Measurements from ENCODE around the gene SLC9A4.

The SLC9A4 gene

DNA sequence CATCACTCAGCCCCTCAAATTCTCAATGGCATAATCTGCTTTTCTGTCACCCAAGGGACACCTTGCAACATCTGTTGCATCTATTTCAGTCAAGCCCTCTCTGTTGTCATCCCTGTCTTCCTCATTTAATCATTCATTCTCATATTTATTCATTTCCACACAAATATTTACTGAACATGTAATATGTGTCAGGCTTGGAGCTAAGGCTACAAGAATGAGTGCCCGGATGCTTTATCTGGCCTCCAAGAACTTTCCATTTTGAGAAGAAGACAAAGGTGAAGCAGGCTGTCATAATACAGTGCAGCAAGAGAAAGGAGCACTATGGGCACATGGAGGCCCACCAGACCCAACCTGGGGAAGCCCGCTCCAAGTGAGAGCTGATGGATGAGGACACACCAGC is 34.4 kb upstream of the SLC9A4 start:
- Mint-ChIP-seq H3K4me1 (peaks cover 45% of the 10 kb centered on the region), H3K9me3 (no peaks in the 10 kb centered on the region), H3K36me3 (ENCODE audit: low read depth) (peaks cover 16% of the 10 kb centered on the region), H3K27ac (no peak overlapping the region), H3K4me3 (no peak overlapping the region), H3K27me3 (no peaks in the 10 kb centered on the region)
- ATAC-seq: no peak
- DNase-seq: no peak

DNA sequence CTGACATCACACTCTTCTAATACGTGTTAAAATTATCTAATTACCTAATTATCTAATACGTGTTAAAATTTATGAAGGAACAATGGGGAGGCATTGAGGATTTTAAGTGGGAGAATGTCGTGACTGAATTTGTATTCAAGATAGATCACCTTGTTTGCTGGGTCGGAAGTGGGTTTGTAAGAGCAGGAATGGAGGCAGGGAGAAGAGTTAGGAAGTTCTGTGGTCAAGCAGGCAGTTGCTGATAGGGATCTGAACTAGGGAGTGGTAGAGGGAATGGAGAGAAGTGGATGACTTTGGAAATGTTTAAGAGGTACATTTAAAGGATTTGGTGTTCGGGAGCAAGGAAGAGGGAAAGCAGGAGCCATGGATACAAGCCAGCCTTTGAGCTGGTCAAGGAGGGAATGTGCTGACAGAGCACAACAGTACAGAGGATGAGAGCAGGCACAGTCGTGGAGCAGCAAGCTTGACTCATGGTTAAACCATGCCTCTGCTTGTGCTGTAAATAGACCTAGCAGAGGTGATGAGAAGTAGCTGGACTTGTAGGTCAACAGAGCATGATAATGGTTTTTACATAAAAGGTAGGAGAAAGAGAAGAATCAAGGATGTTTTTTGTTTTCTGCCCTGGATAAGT is 33.8 kb upstream of the SLC9A4 start:
- no peak overlapping the region for H3K27ac Mint-ChIP-seq
- H3K36me3 Mint-ChIP-seq (ENCODE audit: low read depth): peaks cover 16% of the 10 kb centered on the region
- peaks cover 39% of the 10 kb centered on the region for H3K4me1 Mint-ChIP-seq
- no peaks in the 10 kb centered on the region for H3K27me3 Mint-ChIP-seq
- H3K4me3 Mint-ChIP-seq: no peak overlapping the region
- H3K9me3 Mint-ChIP-seq: no peaks in the 10 kb centered on the region
- no peak for DNase-seq
- no peak for ATAC-seq

DNA sequence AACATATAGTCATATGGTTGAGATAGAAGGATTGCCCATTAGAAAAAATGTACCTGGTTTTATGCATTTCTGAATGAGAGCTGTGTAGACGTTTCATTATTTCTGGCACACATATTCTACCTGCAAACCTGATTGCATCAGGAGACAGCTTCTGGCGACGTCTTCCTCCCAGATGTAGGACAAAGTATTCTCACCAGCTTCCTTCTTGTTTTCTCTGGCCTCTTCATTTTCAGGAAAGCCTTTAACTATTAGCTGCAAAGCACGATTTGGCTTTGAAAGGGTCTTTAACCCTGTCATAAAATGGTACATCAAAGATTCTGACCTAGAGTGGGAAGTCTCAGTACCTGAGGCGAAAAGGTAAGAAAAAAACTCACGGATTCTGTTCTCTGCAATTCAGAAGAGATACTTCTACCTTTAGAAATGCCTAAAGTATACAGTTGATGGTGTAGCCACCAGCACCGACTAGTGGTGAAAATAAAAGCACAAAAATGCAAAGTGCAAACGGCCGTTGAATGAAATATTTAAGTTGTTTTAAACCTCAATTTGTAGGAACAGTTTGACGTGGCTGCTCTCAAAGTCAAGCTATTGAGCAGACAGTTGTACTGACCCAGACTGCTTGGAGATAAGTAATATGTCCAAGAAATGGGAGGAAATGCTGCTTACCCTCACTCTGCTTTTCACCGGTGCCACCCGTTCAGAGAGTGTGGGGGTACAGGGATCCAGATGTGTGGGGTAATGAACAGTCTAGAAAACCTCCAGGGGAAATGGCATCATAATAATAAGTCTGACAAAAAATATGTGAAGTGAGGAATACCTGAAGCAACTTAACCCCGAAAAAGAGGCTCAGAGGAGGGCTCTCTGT is 29.8 kb upstream of the SLC9A4 start:
- DNase-seq (peak; percentile 34), ATAC-seq (peak; percentile 69)
- Mint-ChIP-seq H3K27me3 (no peaks in the 10 kb centered on the region), H3K4me1 (peaks cover 16% of the 10 kb centered on the region), H3K27ac (no peak overlapping the region), H3K4me3 (no peak overlapping the region), H3K36me3 (ENCODE audit: low read depth) (no peaks in the 10 kb centered on the region), H3K9me3 (no peaks in the 10 kb centered on the region)

DNA sequence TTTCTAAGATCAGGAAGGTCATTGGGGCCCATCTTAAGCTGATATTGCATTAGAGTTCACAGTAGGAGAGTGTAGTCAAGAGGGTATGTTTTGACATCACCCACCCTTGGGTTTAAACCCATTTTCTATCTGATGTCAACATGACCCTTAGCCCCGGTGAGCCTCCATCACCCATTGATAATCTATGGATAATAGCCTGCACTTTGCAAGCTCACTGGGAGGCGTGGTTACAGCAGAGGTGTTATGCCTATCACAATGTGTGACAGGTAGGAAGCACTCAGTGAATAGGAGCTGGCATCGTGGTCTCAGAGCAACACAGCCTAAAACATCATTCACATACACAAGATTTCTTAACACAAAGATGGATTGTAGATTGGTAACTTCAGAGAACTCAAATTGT is 28.8 kb upstream of the SLC9A4 start:
- Mint-ChIP-seq H3K27me3 (no peaks in the 10 kb centered on the region), H3K27ac (no peak overlapping the region), H3K9me3 (no peaks in the 10 kb centered on the region), H3K4me3 (no peak overlapping the region), H3K4me1 (peaks cover 16% of the 10 kb centered on the region), H3K36me3 (ENCODE audit: low read depth) (no peaks in the 10 kb centered on the region)
- DNase-seq (no peak), ATAC-seq (no peak)

DNA sequence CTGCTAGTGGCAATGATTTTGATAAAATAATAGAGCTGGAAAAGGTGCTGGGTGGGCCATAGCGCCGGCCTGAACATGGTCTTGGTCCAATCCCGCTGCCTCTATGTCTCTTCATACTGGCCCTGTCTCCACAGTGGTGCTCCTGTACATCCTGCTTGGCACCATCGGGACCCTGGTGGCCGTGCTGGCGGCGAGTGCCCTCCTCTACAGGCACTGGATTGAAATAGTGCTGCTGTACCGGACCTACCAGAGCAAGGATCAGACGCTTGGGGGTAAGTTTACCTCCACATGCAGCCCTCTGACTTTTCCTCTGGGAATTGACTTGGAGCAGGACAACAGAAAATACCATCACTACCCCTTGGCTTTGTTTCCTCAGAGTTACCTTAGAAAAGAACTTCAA is 26.1 kb upstream of the SLC9A4 start:
- DNase-seq (no peak), ATAC-seq (no peak)
- H3K27me3 Mint-ChIP-seq: no peaks in the 10 kb centered on the region
- peaks cover 9% of the 10 kb centered on the region for H3K4me1 Mint-ChIP-seq
- H3K4me3 Mint-ChIP-seq: no peak overlapping the region
- H3K9me3 Mint-ChIP-seq: no peaks in the 10 kb centered on the region
- H3K27ac Mint-ChIP-seq: no peak overlapping the region
- H3K36me3 Mint-ChIP-seq (ENCODE audit: low read depth): peaks cover 3% of the 10 kb centered on the region

DNA sequence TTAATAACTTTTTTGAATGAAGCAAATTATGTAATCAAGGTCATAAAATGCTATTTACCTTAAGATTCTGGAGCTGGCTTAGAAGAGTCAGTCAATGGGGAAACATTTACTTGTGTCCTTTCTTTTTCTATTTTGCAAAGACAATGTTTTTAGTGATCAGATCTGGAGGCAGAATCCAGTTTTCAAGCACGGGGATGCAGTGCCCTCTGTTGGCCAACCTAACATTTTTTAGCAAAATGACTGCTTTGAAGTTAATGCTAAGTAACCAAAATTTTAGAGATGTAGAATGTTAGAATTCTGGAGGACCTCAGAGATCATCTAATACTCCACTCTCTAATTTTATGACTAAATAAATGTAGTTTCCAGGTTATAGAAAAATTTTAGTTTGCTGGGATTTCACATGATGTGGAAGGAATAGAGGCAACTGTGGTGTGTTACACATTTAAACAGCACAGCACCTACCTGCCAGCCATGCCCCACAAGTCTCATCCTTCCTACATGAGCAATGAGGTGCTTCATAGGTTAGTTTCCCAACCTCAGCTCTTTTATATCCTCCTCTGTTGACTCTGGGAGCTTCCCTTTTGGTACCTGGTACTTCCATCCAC is 23.6 kb upstream of the SLC9A4 start:
- H3K9me3 Mint-ChIP-seq: no peaks in the 10 kb centered on the region
- H3K27ac Mint-ChIP-seq: no peak overlapping the region
- H3K27me3 Mint-ChIP-seq: no peaks in the 10 kb centered on the region
- DNase-seq: peak; percentile 75
- H3K4me1 Mint-ChIP-seq: peaks cover 6% of the 10 kb centered on the region
- H3K36me3 Mint-ChIP-seq (ENCODE audit: low read depth): peaks cover 8% of the 10 kb centered on the region
- no peak overlapping the region for H3K4me3 Mint-ChIP-seq
- no peak for ATAC-seq

DNA sequence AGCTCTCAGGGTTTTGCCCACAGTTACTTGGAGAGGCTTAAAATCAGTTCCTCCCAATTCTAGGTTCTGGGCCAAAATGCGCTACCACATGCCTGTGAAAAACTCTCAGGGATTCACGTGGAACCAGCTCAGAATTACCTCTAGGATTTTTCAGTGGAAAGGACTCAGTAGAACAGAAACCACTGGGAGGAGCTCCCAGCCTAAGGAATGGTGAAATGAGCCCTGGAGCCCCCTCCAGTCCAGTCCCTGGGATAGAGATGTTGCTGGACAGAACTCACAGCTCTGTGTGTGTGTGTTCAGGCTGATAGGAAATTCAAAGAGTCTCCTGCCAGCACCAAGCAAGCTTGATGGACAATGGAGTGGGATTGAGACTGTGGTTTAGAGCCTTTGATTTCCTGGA is 21.1 kb upstream of the SLC9A4 start:
- peaks cover 7% of the 10 kb centered on the region for H3K9me3 Mint-ChIP-seq
- peaks cover 4% of the 10 kb centered on the region for H3K27me3 Mint-ChIP-seq
- DNase-seq (no peak), ATAC-seq (no peak)
- H3K4me3 Mint-ChIP-seq: no peak overlapping the region
- no peak overlapping the region for H3K27ac Mint-ChIP-seq
- peaks cover 11% of the 10 kb centered on the region for H3K4me1 Mint-ChIP-seq
- peaks cover 11% of the 10 kb centered on the region for H3K36me3 Mint-ChIP-seq (ENCODE audit: low read depth)

DNA sequence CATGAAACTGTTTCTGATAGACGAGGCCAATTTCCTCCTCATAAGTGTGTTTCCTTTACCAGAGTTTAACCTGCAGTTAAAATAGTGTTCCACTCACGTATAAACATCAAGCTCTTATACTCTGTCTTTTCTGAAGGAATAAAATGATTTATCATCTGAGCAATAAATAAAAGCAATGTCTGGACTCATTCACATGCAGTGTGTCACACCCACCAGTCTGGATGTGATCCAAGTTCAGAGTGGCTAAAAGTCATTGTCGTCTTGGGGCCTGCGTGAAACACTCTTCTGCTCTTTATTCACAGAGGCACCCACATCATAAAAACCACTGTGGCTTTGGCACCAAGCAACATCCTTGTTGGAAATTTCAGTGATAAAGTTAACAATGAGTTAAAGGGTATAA is 19.5 kb upstream of the SLC9A4 start:
- H3K27ac Mint-ChIP-seq: no peak overlapping the region
- no peak for DNase-seq
- ATAC-seq: no peak
- H3K9me3 Mint-ChIP-seq: peaks cover 7% of the 10 kb centered on the region
- H3K36me3 Mint-ChIP-seq (ENCODE audit: low read depth): peaks cover 11% of the 10 kb centered on the region
- H3K27me3 Mint-ChIP-seq: peaks cover 4% of the 10 kb centered on the region
- no peak overlapping the region for H3K4me3 Mint-ChIP-seq
- H3K4me1 Mint-ChIP-seq: peaks cover 11% of the 10 kb centered on the region

DNA sequence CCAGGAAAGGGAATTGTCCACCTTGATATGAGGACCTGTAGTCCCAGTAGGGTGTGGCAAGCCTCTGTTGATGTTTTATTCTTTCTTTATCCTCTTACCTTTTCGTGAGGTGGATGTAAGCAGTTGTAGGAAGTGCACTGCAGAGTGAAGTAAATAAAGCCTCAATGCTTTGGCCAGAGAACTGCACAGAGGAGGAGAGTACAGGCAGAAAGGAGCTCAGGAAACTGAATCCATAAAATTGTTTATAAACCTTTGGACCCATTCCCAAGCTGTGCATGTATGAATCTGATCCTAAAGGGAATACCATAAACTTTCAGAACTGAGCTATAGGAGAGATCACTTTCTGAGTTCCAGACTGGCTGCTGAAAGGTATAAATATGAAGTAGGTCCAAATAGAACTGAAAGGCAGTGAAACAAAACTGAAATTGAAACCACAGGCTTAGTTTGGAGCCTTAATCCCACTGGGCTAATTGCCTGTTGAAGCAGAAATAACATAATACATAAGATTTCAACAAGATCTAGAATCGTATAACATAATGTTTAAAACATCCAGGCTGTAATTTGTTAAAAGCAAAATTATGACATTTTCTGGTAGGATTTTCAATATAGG is 17.9 kb upstream of the SLC9A4 start:
- ATAC-seq (no peak), DNase-seq (no peak)
- peaks cover 6% of the 10 kb centered on the region for H3K27me3 Mint-ChIP-seq
- no peak overlapping the region for H3K27ac Mint-ChIP-seq
- peaks cover 7% of the 10 kb centered on the region for H3K9me3 Mint-ChIP-seq
- no peak overlapping the region for H3K4me3 Mint-ChIP-seq
- peaks cover 8% of the 10 kb centered on the region for H3K36me3 Mint-ChIP-seq (ENCODE audit: low read depth)
- peaks cover 11% of the 10 kb centered on the region for H3K4me1 Mint-ChIP-seq

DNA sequence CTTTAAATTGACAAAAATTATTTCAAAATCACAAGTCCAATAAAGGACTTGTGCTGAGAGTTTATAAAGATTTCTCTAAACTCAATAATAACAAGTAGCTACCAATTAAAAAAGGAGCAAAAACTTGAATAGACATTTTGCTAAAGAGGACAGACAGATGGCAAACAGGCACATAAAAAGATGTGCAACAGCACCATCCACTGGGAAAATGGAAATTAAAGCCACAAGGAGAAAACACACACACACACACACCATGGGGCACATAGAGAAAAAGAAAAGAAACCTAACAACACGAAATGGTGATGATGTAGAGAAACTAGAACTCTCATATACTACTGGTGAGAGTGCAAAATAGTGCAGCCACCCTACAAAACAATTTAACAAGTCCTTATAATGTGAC is 12.6 kb upstream of the SLC9A4 start:
- no peak for DNase-seq
- Mint-ChIP-seq H3K4me1 (peaks cover 2% of the 10 kb centered on the region), H3K4me3 (no peak overlapping the region), H3K36me3 (ENCODE audit: low read depth) (peaks cover 2% of the 10 kb centered on the region), H3K9me3 (peaks cover 7% of the 10 kb centered on the region), H3K27ac (no peak overlapping the region), H3K27me3 (peaks cover 13% of the 10 kb centered on the region)
- no peak for ATAC-seq

DNA sequence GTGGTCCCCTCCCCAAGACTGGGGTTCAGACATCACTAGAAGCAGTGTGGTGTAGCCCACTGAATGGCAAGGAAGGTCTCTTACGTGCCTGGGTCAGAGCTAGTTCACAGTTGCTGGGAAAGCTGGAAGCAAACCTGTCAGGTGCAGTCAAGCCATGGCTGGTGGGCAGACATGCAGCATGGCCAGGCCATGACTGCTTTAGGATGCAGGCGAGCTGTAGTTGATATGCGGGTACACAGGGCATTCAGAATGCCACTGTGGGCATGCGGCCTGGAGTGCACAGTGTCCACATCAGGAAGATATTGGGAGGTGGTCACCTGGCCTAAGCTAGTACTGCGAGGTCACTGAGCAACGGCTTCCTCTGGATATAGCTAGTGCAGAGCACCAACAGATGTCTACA is 11.8 kb upstream of the SLC9A4 start:
- ATAC-seq (no peak), DNase-seq (no peak)
- peaks cover 2% of the 10 kb centered on the region for H3K4me1 Mint-ChIP-seq
- H3K27ac Mint-ChIP-seq: no peak overlapping the region
- H3K4me3 Mint-ChIP-seq: no peak overlapping the region
- no peaks in the 10 kb centered on the region for H3K36me3 Mint-ChIP-seq (ENCODE audit: low read depth)
- peaks cover under 1% of the 10 kb centered on the region for H3K9me3 Mint-ChIP-seq
- H3K27me3 Mint-ChIP-seq: peaks cover 11% of the 10 kb centered on the region

DNA sequence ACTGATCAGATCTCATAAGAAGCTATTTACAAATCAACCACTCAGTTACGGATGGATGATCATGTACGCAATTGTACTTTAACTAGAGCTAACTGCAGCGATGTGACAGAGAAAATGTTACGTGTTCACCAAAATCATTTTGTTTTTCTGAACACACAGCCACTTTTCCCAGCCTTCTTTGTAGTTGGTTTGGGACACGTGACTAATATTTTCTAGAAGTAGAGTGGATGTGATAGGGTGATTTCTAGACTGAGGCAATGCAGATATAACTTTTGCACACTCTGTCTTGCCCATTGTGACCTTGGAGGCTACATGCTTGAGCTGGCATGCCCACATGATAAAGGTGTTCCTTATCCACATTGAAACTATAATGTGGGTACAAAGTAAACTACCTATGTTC is 9.9 kb upstream of the SLC9A4 start:
- H3K4me3 Mint-ChIP-seq: no peak overlapping the region
- no peak for DNase-seq
- no peak for ATAC-seq
- peaks cover 11% of the 10 kb centered on the region for H3K27me3 Mint-ChIP-seq
- H3K36me3 Mint-ChIP-seq (ENCODE audit: low read depth): no peaks in the 10 kb centered on the region
- peaks cover 2% of the 10 kb centered on the region for H3K4me1 Mint-ChIP-seq
- H3K27ac Mint-ChIP-seq: no peak overlapping the region
- H3K9me3 Mint-ChIP-seq: no peaks in the 10 kb centered on the region

DNA sequence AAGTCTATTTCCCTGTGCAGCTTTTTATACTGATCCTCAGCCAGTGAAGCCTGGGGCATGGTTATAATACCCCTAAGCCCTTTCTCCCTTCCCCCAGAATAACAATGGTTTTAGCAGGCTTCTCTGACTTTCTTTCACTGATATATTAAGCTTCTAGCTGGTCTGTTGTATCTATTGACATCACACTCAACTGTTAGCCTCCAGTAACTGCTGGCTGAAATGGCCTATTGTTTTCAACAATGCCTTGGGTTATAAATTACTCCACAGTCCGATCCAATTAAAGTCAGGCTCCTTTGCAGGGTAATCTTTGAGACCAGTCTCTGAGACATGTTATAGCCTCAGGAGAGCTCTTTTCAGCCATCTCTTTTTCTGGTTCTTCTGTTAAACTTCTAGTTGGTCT is 2.9 kb upstream of the SLC9A4 start:
- Mint-ChIP-seq H3K4me3 (no peak overlapping the region), H3K9me3 (peaks cover 15% of the 10 kb centered on the region), H3K27me3 (peaks cover 35% of the 10 kb centered on the region), H3K27ac (no peak overlapping the region), H3K36me3 (ENCODE audit: low read depth) (peaks cover 4% of the 10 kb centered on the region), H3K4me1 (no peaks in the 10 kb centered on the region)
- ATAC-seq (no peak), DNase-seq (no peak)

DNA sequence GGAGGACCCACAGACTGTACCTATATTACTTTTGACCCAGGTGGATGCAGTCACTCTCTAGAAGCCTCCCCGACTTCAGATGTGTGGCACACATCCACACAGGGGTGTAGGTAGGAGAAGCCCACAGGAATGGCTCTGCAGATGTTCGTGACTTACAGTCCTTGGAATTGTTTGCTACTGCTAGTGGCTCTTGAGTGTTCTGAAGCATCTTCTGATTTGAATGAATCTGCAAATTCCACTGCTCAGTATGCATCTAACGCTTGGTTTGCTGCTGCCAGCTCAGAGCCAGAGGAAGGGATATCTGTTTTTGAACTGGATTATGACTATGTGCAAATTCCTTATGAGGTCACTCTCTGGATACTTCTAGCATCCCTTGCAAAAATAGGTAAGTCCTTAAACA is 605 bp downstream of the SLC9A4 start:
- Mint-ChIP-seq H3K4me1 (no peaks in the 10 kb centered on the region), H3K27me3 (peaks cover 39% of the 10 kb centered on the region), H3K9me3 (peaks cover 15% of the 10 kb centered on the region), H3K36me3 (ENCODE audit: low read depth) (peaks cover 4% of the 10 kb centered on the region), H3K27ac (no peak overlapping the region), H3K4me3 (no peak overlapping the region)
- DNase-seq (no peak), ATAC-seq (no peak)

DNA sequence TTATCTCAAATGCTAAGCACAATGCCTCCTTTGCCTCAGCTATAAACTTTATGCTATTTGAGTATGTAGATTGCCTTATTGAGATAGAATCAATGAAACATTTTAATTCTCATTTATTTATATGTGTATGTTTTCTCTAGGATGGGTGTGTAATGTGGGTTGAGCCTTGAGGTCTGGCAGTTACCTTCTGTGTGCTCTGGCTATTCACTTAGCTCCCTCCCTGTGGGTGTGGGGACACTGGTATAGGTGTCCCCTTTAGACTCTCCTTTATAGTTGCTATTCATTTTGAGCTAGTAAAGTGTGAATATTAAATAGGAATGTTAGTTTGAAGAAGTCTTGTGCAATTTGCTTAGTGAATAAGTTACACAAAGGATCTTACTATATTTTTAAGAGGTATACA is 1.8 kb downstream of the SLC9A4 start:
- Mint-ChIP-seq H3K9me3 (peaks cover 8% of the 10 kb centered on the region), H3K4me1 (no peaks in the 10 kb centered on the region), H3K27ac (no peak overlapping the region), H3K27me3 (peaks cover 34% of the 10 kb centered on the region), H3K4me3 (no peak overlapping the region), H3K36me3 (ENCODE audit: low read depth) (peaks cover 4% of the 10 kb centered on the region)
- DNase-seq: no peak
- no peak for ATAC-seq

Data from activated naive CD8-positive, alpha-beta T cell treated with anti-CD3 and anti-CD28 coated beads, Interleukin-2, amount 50 U/mL, for 24 hours (primary cell).